ENCODE results near the gene ZSCAN5B. TPM values are rescaled to one million over a fixed set of nuclear protein-coding genes. Genes with fewer than 3 reads are reported as not detected.
"Not testable (repeated sequence)": the region's sequence is repeated elsewhere in the genome, so short reads cannot be mapped to it uniquely, and the experiment has no call there.

Gene ZSCAN5B
- total and polyA plus RNA-seq, 2 donors = 0.05 TPM; not detected in 1

GRCh38 chr19:56191115-56191514 is 6.5 kb downstream of the ZSCAN5B start:
- Histone ChIP-seq H3K36me3 (ENCODE audit: control insufficient read depth in 2 of 2, insufficient read depth in 2 of 2, low read length in 1 of 2) (no peaks in the 10 kb centered on the region), H3K27me3 (ENCODE audit: control insufficient read depth in 2 of 2, insufficient read depth in 1 of 2, low read length in 1 of 2) (no peaks in the 10 kb centered on the region), H3K27ac (ENCODE audit: low read depth in 1 of 2, low read length in 1 of 2) (no peak overlapping the region), H3K9me3 (ENCODE audit: control insufficient read depth in 2 of 2, insufficient read depth in 1 of 2, low read length in 1 of 2) (no peaks in the 10 kb centered on the region), H3K4me3 (ENCODE audit: low read length in 2 of 2) (no peak overlapping the region), H3K4me1 (ENCODE audit: control insufficient read depth in 2 of 2, insufficient read depth in 2 of 2, low read length in 2 of 2) (no peaks in the 10 kb centered on the region)
- WGBS = 87% methylated on average over 7 of the region's 7 CpGs
- DNase-seq (ENCODE audit: low read depth in 6 of 9, low spot score in 9 of 9) = no peak

GRCh38 chr19:56189785-56190184 is 7.8 kb downstream of the ZSCAN5B start:
- no peak for DNase-seq (ENCODE audit: low read depth in 6 of 9, low spot score in 9 of 9)
- H3K9me3 ChIP-seq (ENCODE audit: control insufficient read depth in 2 of 2, insufficient read depth in 1 of 2, low read length in 1 of 2) = no peaks in the 10 kb centered on the region
- 87% methylated on average over 17 of the region's 17 CpGs for WGBS

GRCh38 chr19:56177564-56178243 is 19.9 kb downstream of the ZSCAN5B start:
- Histone ChIP-seq H3K27ac (ENCODE audit: low read depth in 1 of 2, low read length in 1 of 2) (no peak overlapping the region), H3K36me3 (ENCODE audit: control insufficient read depth in 2 of 2, insufficient read depth in 2 of 2, low read length in 1 of 2) (no peaks in the 10 kb centered on the region), H3K4me3 (ENCODE audit: low read length in 2 of 2) (no peak overlapping the region), H3K4me1 (ENCODE audit: control insufficient read depth in 2 of 2, insufficient read depth in 2 of 2, low read length in 2 of 2) (no peaks in the 10 kb centered on the region), H3K27me3 (ENCODE audit: control insufficient read depth in 2 of 2, insufficient read depth in 1 of 2, low read length in 1 of 2) (no peaks in the 10 kb centered on the region), H3K9me3 (ENCODE audit: control insufficient read depth in 2 of 2, insufficient read depth in 1 of 2, low read length in 1 of 2) (no peaks in the 10 kb centered on the region)
- WGBS = 78% methylated on average over 11 of the region's 11 CpGs
- no peak for DNase-seq (ENCODE audit: low read depth in 6 of 9, low spot score in 9 of 9)

More at GRCh38 chr19:56189785-56190184, 7.8 kb downstream of the ZSCAN5B start:
- Histone ChIP-seq H3K36me3 (ENCODE audit: control insufficient read depth in 2 of 2, insufficient read depth in 2 of 2, low read length in 1 of 2) (no peaks in the 10 kb centered on the region), H3K4me1 (ENCODE audit: control insufficient read depth in 2 of 2, insufficient read depth in 2 of 2, low read length in 2 of 2) (no peaks in the 10 kb centered on the region), H3K27me3 (ENCODE audit: control insufficient read depth in 2 of 2, insufficient read depth in 1 of 2, low read length in 1 of 2) (no peaks in the 10 kb centered on the region), H3K27ac (ENCODE audit: low read depth in 1 of 2, low read length in 1 of 2) (no peak overlapping the region), H3K4me3 (ENCODE audit: low read length in 2 of 2) (no peak overlapping the region)

- no peaks in the 10 kb centered on the region for H3K9me3 ChIP-seq (ENCODE audit: control insufficient read depth in 2 of 2, insufficient read depth in 1 of 2, low read length in 1 of 2)
- H3K27me3 ChIP-seq (ENCODE audit: control insufficient read depth in 2 of 2, insufficient read depth in 1 of 2, low read length in 1 of 2) = no peaks in the 10 kb centered on the region
- 92% methylated on average over 18 of the region's 18 CpGs for WGBS
- DNase-seq (ENCODE audit: low read depth in 6 of 9, low spot score in 9 of 9) = no peak
- no peaks in the 10 kb centered on the region for H3K4me1 ChIP-seq (ENCODE audit: control insufficient read depth in 2 of 2, insufficient read depth in 2 of 2, low read length in 2 of 2)
- no peak overlapping the region for H3K4me3 ChIP-seq (ENCODE audit: low read length in 2 of 2)
- no peaks in the 10 kb centered on the region for H3K36me3 ChIP-seq (ENCODE audit: control insufficient read depth in 2 of 2, insufficient read depth in 2 of 2, low read length in 1 of 2)
- H3K27ac ChIP-seq (ENCODE audit: low read depth in 1 of 2, low read length in 1 of 2) = no peak overlapping the region
Measured at GRCh38 chr19:56176881-56177280, 20.7 kb downstream of the ZSCAN5B start.

DNA sequence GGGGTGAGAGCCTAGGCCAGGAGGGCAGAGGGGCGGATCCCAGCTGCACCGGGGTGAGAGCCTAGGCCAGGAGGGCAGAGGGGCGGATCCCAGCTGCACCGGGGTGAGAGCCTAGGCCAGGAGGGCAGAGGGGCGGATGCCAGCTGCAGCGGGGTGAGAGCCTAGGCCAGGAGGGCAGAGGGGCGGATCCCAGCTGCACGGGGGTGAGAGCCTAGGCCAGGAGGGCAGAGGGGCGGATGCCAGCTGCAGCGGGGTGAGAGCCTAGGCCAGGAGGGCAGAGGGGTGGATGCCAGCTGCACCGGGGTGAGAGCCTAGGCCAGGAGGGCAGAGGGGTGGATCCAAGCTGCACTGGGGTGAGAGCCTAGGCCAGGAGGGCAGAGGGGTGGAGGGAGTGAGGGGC is 21.3 kb downstream of the ZSCAN5B start:
- not testable (repeated sequence) for H3K4me3 ChIP-seq (ENCODE audit: low read length in 2 of 2); DNase-seq (ENCODE audit: low read depth in 6 of 9, low spot score in 9 of 9); H3K36me3 ChIP-seq (ENCODE audit: control insufficient read depth in 2 of 2, insufficient read depth in 2 of 2, low read length in 1 of 2); H3K27me3 ChIP-seq (ENCODE audit: control insufficient read depth in 2 of 2, insufficient read depth in 1 of 2, low read length in 1 of 2); H3K4me1 ChIP-seq (ENCODE audit: control insufficient read depth in 2 of 2, insufficient read depth in 2 of 2, low read length in 2 of 2); H3K27ac ChIP-seq (ENCODE audit: low read depth in 1 of 2, low read length in 1 of 2); H3K9me3 ChIP-seq (ENCODE audit: control insufficient read depth in 2 of 2, insufficient read depth in 1 of 2, low read length in 1 of 2)
- 92% methylated on average over 9 of the region's 11 CpGs for WGBS

DNA sequence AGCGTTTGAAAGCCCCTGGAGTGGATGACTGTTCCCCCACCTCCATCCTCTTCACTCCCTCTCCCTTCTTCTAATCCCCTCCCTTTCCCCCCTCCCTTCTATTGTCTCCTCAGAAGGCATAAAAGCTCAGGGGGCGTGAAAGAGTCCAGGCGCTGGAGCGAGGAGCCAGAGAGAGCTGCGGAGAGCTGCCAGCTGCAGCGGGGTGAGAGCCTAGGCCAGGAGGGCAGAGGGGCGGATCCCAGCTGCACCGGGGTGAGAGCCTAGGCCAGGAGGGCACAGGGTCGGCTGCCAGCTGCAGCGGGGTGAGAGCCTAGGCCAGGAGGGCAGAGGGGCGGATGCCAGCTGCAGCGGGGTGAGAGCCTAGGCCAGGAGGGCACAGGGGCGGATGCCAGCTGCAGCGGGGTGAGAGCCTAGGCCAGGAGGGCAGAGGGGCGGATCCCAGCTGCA is 21.7 kb downstream of the ZSCAN5B start, which contains the start of gene GALP:
TSS of gene GALP (plus strand) at position 148 of the 447 bp plus-strand sequence. CDS start 1,101 bp downstream, outside the sequence.
- not testable (repeated sequence) for H3K36me3 ChIP-seq (ENCODE audit: control insufficient read depth in 2 of 2, insufficient read depth in 2 of 2, low read length in 1 of 2); H3K27ac ChIP-seq (ENCODE audit: low read depth in 1 of 2, low read length in 1 of 2); H3K27me3 ChIP-seq (ENCODE audit: control insufficient read depth in 2 of 2, insufficient read depth in 1 of 2, low read length in 1 of 2); H3K4me1 ChIP-seq (ENCODE audit: control insufficient read depth in 2 of 2, insufficient read depth in 2 of 2, low read length in 2 of 2); DNase-seq (ENCODE audit: low read depth in 6 of 9, low spot score in 9 of 9); H3K4me3 ChIP-seq (ENCODE audit: low read length in 2 of 2); H3K9me3 ChIP-seq (ENCODE audit: control insufficient read depth in 2 of 2, insufficient read depth in 1 of 2, low read length in 1 of 2)
- WGBS = 82% methylated on average over 15 of the region's 15 CpGs

DNA sequence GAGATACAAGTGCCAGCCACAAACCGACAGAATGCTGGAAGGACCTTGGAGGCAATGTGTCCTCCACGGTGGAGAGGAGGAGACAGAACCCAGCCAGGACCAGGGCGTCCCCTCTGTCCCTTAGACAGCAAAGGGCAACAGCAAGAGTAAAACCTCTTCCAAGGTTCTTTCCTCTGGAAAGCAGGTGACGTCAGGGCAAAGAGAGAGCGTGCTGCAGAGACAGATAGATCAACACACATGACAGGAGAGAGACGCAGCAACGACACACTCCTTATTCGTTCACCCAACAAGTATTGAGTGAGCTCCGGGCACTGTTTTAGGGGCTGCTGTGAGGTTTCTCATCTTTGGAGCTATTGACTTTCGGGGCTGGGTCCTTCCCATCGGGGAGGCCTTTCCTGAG is 23.0 kb downstream of the ZSCAN5B start:
- H3K4me3 ChIP-seq (ENCODE audit: low read length in 2 of 2) = no peak overlapping the region
- H3K4me1 ChIP-seq (ENCODE audit: control insufficient read depth in 2 of 2, insufficient read depth in 2 of 2, low read length in 2 of 2) = no peaks in the 10 kb centered on the region
- WGBS = 78% methylated on average over 11 of the region's 11 CpGs
- no peak overlapping the region for H3K27ac ChIP-seq (ENCODE audit: low read depth in 1 of 2, low read length in 1 of 2)
- no peaks in the 10 kb centered on the region for H3K27me3 ChIP-seq (ENCODE audit: control insufficient read depth in 2 of 2, insufficient read depth in 1 of 2, low read length in 1 of 2)
- H3K9me3 ChIP-seq (ENCODE audit: control insufficient read depth in 2 of 2, insufficient read depth in 1 of 2, low read length in 1 of 2) = no peaks in the 10 kb centered on the region
- no peaks in the 10 kb centered on the region for H3K36me3 ChIP-seq (ENCODE audit: control insufficient read depth in 2 of 2, insufficient read depth in 2 of 2, low read length in 1 of 2)
- DNase-seq (ENCODE audit: low read depth in 6 of 9, low spot score in 9 of 9) = no peak

DNA sequence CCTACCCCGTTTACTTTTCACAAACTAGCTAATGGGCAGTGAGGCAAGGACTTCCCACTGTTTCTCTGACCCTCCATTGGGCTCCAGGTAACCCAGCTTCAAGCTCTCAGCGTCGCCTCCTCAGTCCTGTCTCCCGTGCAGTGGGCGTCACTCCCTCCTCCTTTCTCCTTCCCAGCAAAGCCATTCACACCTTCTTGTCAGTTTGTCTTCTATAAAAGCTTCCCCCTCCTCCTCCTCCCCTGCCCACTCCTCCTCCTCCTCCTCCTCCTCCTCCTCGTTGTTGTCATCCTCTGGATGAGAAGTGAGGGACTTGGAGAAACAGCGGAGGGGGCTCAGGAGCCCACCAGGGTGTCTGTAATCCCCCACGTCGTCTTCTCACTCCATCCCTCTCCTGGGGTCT is 23.5 kb downstream of the ZSCAN5B start:
- H3K36me3 ChIP-seq (ENCODE audit: control insufficient read depth in 2 of 2, insufficient read depth in 2 of 2, low read length in 1 of 2) = no peaks in the 10 kb centered on the region
- H3K4me3 ChIP-seq (ENCODE audit: low read length in 2 of 2) = no peak overlapping the region
- no peak overlapping the region for H3K27ac ChIP-seq (ENCODE audit: low read depth in 1 of 2, low read length in 1 of 2)
- no peak for DNase-seq (ENCODE audit: low read depth in 6 of 9, low spot score in 9 of 9)
- no peaks in the 10 kb centered on the region for H3K4me1 ChIP-seq (ENCODE audit: control insufficient read depth in 2 of 2, insufficient read depth in 2 of 2, low read length in 2 of 2)
- 66% methylated on average over 9 of the region's 9 CpGs for WGBS
- no peaks in the 10 kb centered on the region for H3K27me3 ChIP-seq (ENCODE audit: control insufficient read depth in 2 of 2, insufficient read depth in 1 of 2, low read length in 1 of 2)
- no peaks in the 10 kb centered on the region for H3K9me3 ChIP-seq (ENCODE audit: control insufficient read depth in 2 of 2, insufficient read depth in 1 of 2, low read length in 1 of 2)

GRCh38 chr19:56170261-56170660 is 27.3 kb downstream of the ZSCAN5B start:
- H3K4me3 ChIP-seq (ENCODE audit: low read length in 2 of 2) = no peak overlapping the region
- 84% methylated on average over 14 of the region's 14 CpGs for WGBS
- no peak for DNase-seq (ENCODE audit: low read depth in 6 of 9, low spot score in 9 of 9)
- H3K4me1 ChIP-seq (ENCODE audit: control insufficient read depth in 2 of 2, insufficient read depth in 2 of 2, low read length in 2 of 2) = no peaks in the 10 kb centered on the region
- no peaks in the 10 kb centered on the region for H3K27me3 ChIP-seq (ENCODE audit: control insufficient read depth in 2 of 2, insufficient read depth in 1 of 2, low read length in 1 of 2)
- H3K36me3 ChIP-seq (ENCODE audit: control insufficient read depth in 2 of 2, insufficient read depth in 2 of 2, low read length in 1 of 2) = no peaks in the 10 kb centered on the region
- no peaks in the 10 kb centered on the region for H3K9me3 ChIP-seq (ENCODE audit: control insufficient read depth in 2 of 2, insufficient read depth in 1 of 2, low read length in 1 of 2)
- no peak overlapping the region for H3K27ac ChIP-seq (ENCODE audit: low read depth in 1 of 2, low read length in 1 of 2)

Measured in thymus (tissue), 11 donors.